ENCODE results near the gene KCNK2. TPM values are rescaled to one million over a fixed set of nuclear protein-coding genes. Genes with fewer than 3 reads are reported as not detected.

KCNK2 gene
- total and polyA plus RNA-seq, 2 experiments from 2014 or later = 1.8 to 4.1 TPM

GRCh38 chr1:215250913-215251312, 168.4 kb downstream of the KCNK2 start:
- Histone ChIP-seq H3K36me3 (replicated peaks; ENCODE audit: insufficient read depth, low read depth) (no peaks in the 10 kb centered on the region), H2AFZ (no peak overlapping the region), H3K79me2 (no peaks in the 10 kb centered on the region), H3K4me3 (no peak overlapping the region), H3K27ac (no peak overlapping the region), H3K4me2 (no peak overlapping the region), H4K20me1 (ENCODE audit: insufficient read depth, poor library complexity, severe bottlenecking) (no peaks in the 10 kb centered on the region), H3K27me3 (no peaks in the 10 kb centered on the region), H3K9me2 (replicated peaks; ENCODE audit: insufficient read depth) (no peaks in the 10 kb centered on the region), H3K9me3 (ENCODE audit: low read depth) (no peaks in the 10 kb centered on the region), H3K4me1 (ENCODE audit: insufficient read depth) (no peaks in the 10 kb centered on the region)
- DNase-seq (ENCODE audit: low spot score) = no peak
- WGBS (ENCODE audit: low lambda C conversion rate, missing lambda C conversion rate) = 93% methylated on average over 2 of the region's 2 CpGs
- no peak for TF ChIP-seq EZH2phosphoT487 (IDR thresholded peaks at IDR 0.05; ENCODE audit: low read depth, severe bottlenecking, unreplicated experiment)
- no peak for TF ChIP-seq EZH2 (IDR thresholded peaks at IDR 0.05; ENCODE audit: borderline replicate concordance)
- no peak for TF ChIP-seq CTCF (IDR thresholded peaks at IDR 0.05; ENCODE audit: poor library complexity)

- Histone ChIP-seq H3K9me2 (replicated peaks; ENCODE audit: insufficient read depth) (no peaks in the 10 kb centered on the region), H3K4me2 (no peak overlapping the region), H3K9me3 (ENCODE audit: low read depth) (no peaks in the 10 kb centered on the region), H3K36me3 (replicated peaks; ENCODE audit: insufficient read depth, low read depth) (no peaks in the 10 kb centered on the region), H3K79me2 (no peaks in the 10 kb centered on the region), H3K4me3 (no peak overlapping the region), H3K27ac (no peak overlapping the region), H4K20me1 (ENCODE audit: insufficient read depth, poor library complexity, severe bottlenecking) (no peaks in the 10 kb centered on the region), H3K27me3 (no peaks in the 10 kb centered on the region), H2AFZ (no peak overlapping the region), H3K4me1 (ENCODE audit: insufficient read depth) (no peaks in the 10 kb centered on the region)
- TF ChIP-seq EZH2phosphoT487 (IDR thresholded peaks at IDR 0.05; ENCODE audit: low read depth, severe bottlenecking, unreplicated experiment) (no peak), CTCF (IDR thresholded peaks at IDR 0.05; ENCODE audit: poor library complexity) (no peak), EZH2 (IDR thresholded peaks at IDR 0.05; ENCODE audit: borderline replicate concordance) (no peak)
- WGBS (ENCODE audit: low lambda C conversion rate, missing lambda C conversion rate) = 86% methylated on average over 4 of the region's 4 CpGs
- DNase-seq (ENCODE audit: low spot score) = no peak
Observed at GRCh38 chr1:215251428-215251827, 168.9 kb downstream of the KCNK2 start.

DNA sequence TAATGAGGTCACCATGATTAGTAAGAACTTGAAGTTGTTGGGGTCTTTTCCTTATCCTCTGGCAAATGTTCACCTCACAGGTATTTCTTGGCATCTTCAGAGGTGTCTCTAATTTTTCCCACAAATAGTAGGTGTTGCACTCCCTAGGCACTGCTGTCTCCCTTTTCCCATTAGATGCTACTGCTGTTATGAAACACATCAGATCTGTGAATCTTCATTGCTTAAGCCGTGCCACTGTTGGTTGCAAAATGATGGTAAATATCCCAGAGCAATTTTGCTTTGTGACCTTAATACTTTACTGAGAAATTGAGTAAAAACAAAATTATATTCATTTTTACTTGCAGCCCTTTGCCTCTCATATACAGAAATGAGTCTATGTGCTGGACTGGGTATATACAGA, 169.6 kb downstream of the KCNK2 start:
- TF ChIP-seq EZH2phosphoT487 (IDR thresholded peaks at IDR 0.05; ENCODE audit: low read depth, severe bottlenecking, unreplicated experiment) (no peak), CTCF (IDR thresholded peaks at IDR 0.05; ENCODE audit: poor library complexity) (no peak), EZH2 (IDR thresholded peaks at IDR 0.05; ENCODE audit: borderline replicate concordance) (no peak)
- no peak overlapping the region for H3K27ac ChIP-seq
- H3K9me3 ChIP-seq (ENCODE audit: low read depth) = no peaks in the 10 kb centered on the region
- H3K9me2 ChIP-seq (replicated peaks; ENCODE audit: insufficient read depth) = no peaks in the 10 kb centered on the region
- no peaks in the 10 kb centered on the region for H3K4me1 ChIP-seq (ENCODE audit: insufficient read depth)
- no peaks in the 10 kb centered on the region for H3K27me3 ChIP-seq
- H3K4me2 ChIP-seq = no peak overlapping the region
- 85% methylated on average over 1 of the region's 1 CpG for WGBS (ENCODE audit: low lambda C conversion rate, missing lambda C conversion rate)
- no peak overlapping the region for H2AFZ ChIP-seq
- H4K20me1 ChIP-seq (ENCODE audit: insufficient read depth, poor library complexity, severe bottlenecking) = no peaks in the 10 kb centered on the region
- no peak overlapping the region for H3K4me3 ChIP-seq
- H3K36me3 ChIP-seq (replicated peaks; ENCODE audit: insufficient read depth, low read depth) = no peaks in the 10 kb centered on the region
- no peak for DNase-seq (ENCODE audit: low spot score)
- no peaks in the 10 kb centered on the region for H3K79me2 ChIP-seq

Data from hepatocyte (in vitro differentiated cells).